Left lung (tissue), 10 donors: Measurements from ENCODE around the gene EXOSC5. TPM values are rescaled to one million over a fixed set of nuclear protein-coding genes. Genes with fewer than 3 reads are reported as not detected.

Experiments
- ATAC-seq: fragments of 200-7000 bp; cut with Tn5 transposase; one replicate; pipeline ENCODE4 v1.9.1; 2020; ENCODE audit warnings: moderate library complexity
- DNase-seq, 4 donors: peaks; one replicate each; pipeline ENCODE4 v3.0.0-alpha.2; 2013 to 2020
- H3K27ac ChIP-seq, 2 donors: fragments of 200-600 bp; sonication (generic) in 1 of 2; one replicate each; pipeline versions ENCODE4 v1.5.0 to v1.8.0; 2020 to 2021
- H3K27me3 ChIP-seq, 2 donors: fragments of 200-600 bp; sonication (generic) in 1 of 2; one replicate each; pipeline versions ENCODE4 v1.5.0 to v1.8.0; 2020 to 2021
- H3K36me3 ChIP-seq, 2 donors: fragments of 200-600 bp; sonication (generic) in 1 of 2; one replicate each; pipeline versions ENCODE4 v1.5.0 to v1.8.0; 2020 to 2021
- H3K4me1 ChIP-seq, 2 donors: fragments of 200-600 bp; one replicate each; pipeline ENCODE4 v1.8.0; 2021
- H3K4me3 ChIP-seq, 2 donors: fragments of 200-600 bp; sonication (generic) in 1 of 2; one replicate each; pipeline versions ENCODE4 v1.5.0 to v1.8.0; 2020 to 2021; ENCODE audit warnings: mild to moderate bottlenecking in 1 of 2
- H3K9me3 ChIP-seq, 2 donors: fragments of 200-600 bp; sonication (generic) in 1 of 2; one replicate each; pipeline versions ENCODE4 v1.5.0 to v1.8.0; 2020 to 2021
- intact Hi-C, 2 donors: fragments of 100-400 bp; cut with DNase I; formaldehyde crosslinking; loops; one replicate each; pipeline versions ENCODE4 v1.11.2 to v1.14.2; 2022
- polyA plus RNA-seq, 6 donors: library from polyadenylated mRNA; unstranded; fragments of 120-200 nt; gene quantifications; one replicate each; pipeline ENCODE4 v1.2.1, GENCODE V29; 2013; ENCODE audit not compliant: insufficient read length in 6 of 6
- total RNA-seq, 2 donors: library from RNA; stranded (reverse); fragmentation: NEBNext Ultra II Directional; extraction: Animal tissue kit (Norgen Biotek cat#: 25700); gene quantifications; one replicate each; pipeline ENCODE4 v1.2.1, GENCODE V29; 2021
- TF ChIP-seq, protein P1 (sequence below), 2 donors: fragments of 200-600 bp; sonication (generic) in 1 of 2; IDR thresholded peaks; one replicate each; pipeline versions ENCODE4 v1.5.0 to v1.8.0; 2021; ENCODE audit warnings: antibody characterized with exemption in 2 of 2
- donor health status: DM: no; HTN: yes; CAD: no.
- donor health status: DM: no; HTN: no; CAD: no.

The EXOSC5 gene
- total and polyA plus RNA-seq, 8 donors = 10.3 to 19.5 (median 15.2) TPM

DNA sequence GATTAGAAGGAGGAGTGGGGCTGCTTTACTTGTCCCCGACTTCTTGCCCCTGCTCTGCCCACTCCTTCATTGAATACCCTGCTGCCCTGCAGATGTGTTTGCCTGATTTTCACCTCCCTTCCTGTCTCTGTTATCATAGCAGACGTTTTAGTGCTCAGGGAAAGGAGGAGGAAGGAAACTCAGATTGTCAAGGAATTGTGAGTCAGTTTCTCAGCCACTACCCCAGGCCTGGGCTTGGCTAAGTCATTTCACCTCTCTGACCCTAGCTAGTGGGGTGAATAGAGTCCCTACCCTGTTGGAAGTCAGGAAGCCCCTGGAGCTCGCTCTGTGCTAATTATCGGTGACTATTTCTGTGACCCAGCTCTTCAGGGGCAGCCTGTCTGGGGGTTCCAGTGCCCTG is 4.3 kb upstream of the EXOSC5 start:
- Histone ChIP-seq H3K4me3 (no peak overlapping the region), H3K27me3 (no peaks in the 10 kb centered on the region), H3K36me3 (peaks cover 0 to 5% of the 10 kb centered on the region in 2 donors), H3K27ac (peak overlapping the region in 1 of 2 donors; percentile 63), H3K4me1 (peaks cover 10 to 60% of the 10 kb centered on the region in 2 donors), H3K9me3 (no peaks in the 10 kb centered on the region)
- TF ChIP-seq, protein P1, sequence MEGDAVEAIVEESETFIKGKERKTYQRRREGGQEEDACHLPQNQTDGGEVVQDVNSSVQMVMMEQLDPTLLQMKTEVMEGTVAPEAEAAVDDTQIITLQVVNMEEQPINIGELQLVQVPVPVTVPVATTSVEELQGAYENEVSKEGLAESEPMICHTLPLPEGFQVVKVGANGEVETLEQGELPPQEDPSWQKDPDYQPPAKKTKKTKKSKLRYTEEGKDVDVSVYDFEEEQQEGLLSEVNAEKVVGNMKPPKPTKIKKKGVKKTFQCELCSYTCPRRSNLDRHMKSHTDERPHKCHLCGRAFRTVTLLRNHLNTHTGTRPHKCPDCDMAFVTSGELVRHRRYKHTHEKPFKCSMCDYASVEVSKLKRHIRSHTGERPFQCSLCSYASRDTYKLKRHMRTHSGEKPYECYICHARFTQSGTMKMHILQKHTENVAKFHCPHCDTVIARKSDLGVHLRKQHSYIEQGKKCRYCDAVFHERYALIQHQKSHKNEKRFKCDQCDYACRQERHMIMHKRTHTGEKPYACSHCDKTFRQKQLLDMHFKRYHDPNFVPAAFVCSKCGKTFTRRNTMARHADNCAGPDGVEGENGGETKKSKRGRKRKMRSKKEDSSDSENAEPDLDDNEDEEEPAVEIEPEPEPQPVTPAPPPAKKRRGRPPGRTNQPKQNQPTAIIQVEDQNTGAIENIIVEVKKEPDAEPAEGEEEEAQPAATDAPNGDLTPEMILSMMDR (IDR thresholded peaks at IDR 0.05) = no peak
- ATAC-seq (no peak), DNase-seq (no peak)
- intact Hi-C loops = no loop called here

DNA sequence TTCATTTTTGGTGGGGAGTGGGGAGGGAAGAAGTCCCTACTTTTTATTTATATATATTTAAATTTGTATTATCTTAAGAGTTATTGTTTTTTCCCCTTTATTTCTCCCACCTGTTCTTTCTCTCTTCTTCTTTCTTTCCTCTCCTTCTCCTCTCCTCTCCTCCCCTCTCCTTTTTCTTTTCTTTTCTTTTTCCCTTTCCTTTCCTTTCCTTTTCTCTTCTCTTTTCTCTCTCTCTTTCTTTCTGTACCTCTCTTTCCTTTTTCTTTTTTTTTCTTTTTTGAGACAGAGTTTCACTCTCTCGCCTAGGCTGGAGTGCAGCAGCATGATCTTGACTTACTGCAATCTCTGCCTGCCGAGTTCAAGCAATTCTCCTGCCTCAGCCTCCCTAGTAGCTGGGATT is 2.4 kb upstream of the EXOSC5 start:
- Histone ChIP-seq H3K27ac (no peak overlapping the region), H3K27me3 (no peaks in the 10 kb centered on the region), H3K4me3 (no peak overlapping the region), H3K9me3 (no peaks in the 10 kb centered on the region), H3K36me3 (peaks cover 0 to 5% of the 10 kb centered on the region in 2 donors), H3K4me1 (peaks cover 13 to 58% of the 10 kb centered on the region in 2 donors)
- intact Hi-C loops = no loop called here
- TF ChIP-seq, protein P1 (IDR thresholded peaks at IDR 0.05) = no peak
- DNase-seq (no peak), ATAC-seq (no peak)

DNA sequence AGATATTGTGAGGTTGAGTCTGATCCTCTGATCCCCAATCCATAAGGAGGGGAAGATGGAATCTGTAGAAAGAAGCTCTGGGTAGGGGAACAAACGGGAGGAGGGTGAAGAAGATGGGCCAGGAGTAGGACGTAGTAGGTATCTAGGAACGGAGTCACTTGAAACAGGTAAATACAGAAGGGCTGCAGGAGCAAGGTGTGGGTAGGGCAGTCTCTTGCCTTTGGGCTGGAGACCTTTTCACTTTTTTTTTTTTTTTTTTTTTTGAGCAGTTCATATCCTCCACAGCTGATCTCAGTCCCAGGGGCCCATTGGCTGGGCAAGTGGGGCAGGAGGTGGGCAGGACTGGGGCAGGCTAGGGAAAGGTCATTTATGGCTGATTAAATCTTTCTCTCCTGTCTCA is 1.9 kb upstream of the EXOSC5 start:
- Histone ChIP-seq H3K4me1 (peaks cover 13 to 58% of the 10 kb centered on the region in 2 donors), H3K36me3 (peaks cover 0 to 5% of the 10 kb centered on the region in 2 donors), H3K4me3 (peak overlapping the region in 1 of 2 donors; percentile 84), H3K9me3 (no peaks in the 10 kb centered on the region), H3K27me3 (no peaks in the 10 kb centered on the region), H3K27ac (no peak overlapping the region)
- TF ChIP-seq, protein P1 (IDR thresholded peaks at IDR 0.05) = no peak
- DNase-seq = no peak
- intact Hi-C loops = no loop called here
- ATAC-seq = no peak

- ATAC-seq (no peak), DNase-seq (no peak)
- no peaks in the 10 kb centered on the region for H3K27me3 ChIP-seq
- TF ChIP-seq, protein P1 (IDR thresholded peaks at IDR 0.05) = no peak
- H3K9me3 ChIP-seq = no peaks in the 10 kb centered on the region
- H3K36me3 ChIP-seq = peaks cover 0 to 5% of the 10 kb centered on the region in 2 donors
- H3K27ac ChIP-seq = no peak overlapping the region
- H3K4me3 ChIP-seq = peak overlapping the region; percentile 84 to 94
- intact Hi-C loops = no loop called here
- peaks cover 13 to 61% of the 10 kb centered on the region in 2 donors for H3K4me1 ChIP-seq
Measured at GRCh38 chr19:41398598-41398997, 1.4 kb upstream of the EXOSC5 start.

DNA sequence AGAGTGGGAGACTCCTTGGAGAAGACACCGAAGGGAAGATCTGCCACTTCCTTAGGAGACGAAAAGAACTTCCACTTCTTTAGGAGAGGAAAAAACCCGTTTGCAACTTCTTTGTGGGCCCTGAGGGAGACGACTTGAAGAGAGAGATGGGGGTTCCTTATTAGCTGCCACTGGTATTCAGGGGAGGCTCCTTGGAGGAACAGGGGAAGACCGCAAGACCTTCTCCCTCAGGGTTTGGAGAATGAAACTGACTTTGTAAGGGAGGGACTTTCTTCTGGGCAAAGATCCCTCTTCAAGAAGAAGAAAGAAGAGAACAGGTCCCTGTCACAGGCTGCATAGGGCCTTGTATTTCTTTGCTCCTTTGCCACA is 875 bp upstream of the EXOSC5 start:
- Histone ChIP-seq H3K4me1 (peaks cover 13 to 63% of the 10 kb centered on the region in 2 donors), H3K36me3 (peaks cover 0 to 5% of the 10 kb centered on the region in 2 donors), H3K27ac (peak overlapping the region; percentile 86 to 93), H3K9me3 (no peaks in the 10 kb centered on the region), H3K4me3 (peak overlapping the region; percentile 84 to 94), H3K27me3 (no peaks in the 10 kb centered on the region)
- TF ChIP-seq, protein P1 (IDR thresholded peaks at IDR 0.05) = no peak
- DNase-seq (no peak), ATAC-seq (no peak)
- intact Hi-C loops = no loop called here
